ENCODE results near the gene IGFBP4.

The IGFBP4 gene

GRCh38 chr17:40482722-40483121, 39.5 kb downstream of the IGFBP4 start:
- DNase-seq (ENCODE audit: extremely low read depth, low read depth) = no peak
- TF ChIP-seq, protein P1, sequence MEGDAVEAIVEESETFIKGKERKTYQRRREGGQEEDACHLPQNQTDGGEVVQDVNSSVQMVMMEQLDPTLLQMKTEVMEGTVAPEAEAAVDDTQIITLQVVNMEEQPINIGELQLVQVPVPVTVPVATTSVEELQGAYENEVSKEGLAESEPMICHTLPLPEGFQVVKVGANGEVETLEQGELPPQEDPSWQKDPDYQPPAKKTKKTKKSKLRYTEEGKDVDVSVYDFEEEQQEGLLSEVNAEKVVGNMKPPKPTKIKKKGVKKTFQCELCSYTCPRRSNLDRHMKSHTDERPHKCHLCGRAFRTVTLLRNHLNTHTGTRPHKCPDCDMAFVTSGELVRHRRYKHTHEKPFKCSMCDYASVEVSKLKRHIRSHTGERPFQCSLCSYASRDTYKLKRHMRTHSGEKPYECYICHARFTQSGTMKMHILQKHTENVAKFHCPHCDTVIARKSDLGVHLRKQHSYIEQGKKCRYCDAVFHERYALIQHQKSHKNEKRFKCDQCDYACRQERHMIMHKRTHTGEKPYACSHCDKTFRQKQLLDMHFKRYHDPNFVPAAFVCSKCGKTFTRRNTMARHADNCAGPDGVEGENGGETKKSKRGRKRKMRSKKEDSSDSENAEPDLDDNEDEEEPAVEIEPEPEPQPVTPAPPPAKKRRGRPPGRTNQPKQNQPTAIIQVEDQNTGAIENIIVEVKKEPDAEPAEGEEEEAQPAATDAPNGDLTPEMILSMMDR (IDR thresholded peaks at IDR 0.05; ENCODE audit: low read depth, low read length) = no peak

- no peak for DNase-seq (ENCODE audit: extremely low read depth, low read depth)
- TF ChIP-seq, protein P1 (IDR thresholded peaks at IDR 0.05; ENCODE audit: low read depth, low read length) = no peak
Measured at GRCh38 chr17:40483679-40484078, 40.4 kb downstream of the IGFBP4 start.

DNA sequence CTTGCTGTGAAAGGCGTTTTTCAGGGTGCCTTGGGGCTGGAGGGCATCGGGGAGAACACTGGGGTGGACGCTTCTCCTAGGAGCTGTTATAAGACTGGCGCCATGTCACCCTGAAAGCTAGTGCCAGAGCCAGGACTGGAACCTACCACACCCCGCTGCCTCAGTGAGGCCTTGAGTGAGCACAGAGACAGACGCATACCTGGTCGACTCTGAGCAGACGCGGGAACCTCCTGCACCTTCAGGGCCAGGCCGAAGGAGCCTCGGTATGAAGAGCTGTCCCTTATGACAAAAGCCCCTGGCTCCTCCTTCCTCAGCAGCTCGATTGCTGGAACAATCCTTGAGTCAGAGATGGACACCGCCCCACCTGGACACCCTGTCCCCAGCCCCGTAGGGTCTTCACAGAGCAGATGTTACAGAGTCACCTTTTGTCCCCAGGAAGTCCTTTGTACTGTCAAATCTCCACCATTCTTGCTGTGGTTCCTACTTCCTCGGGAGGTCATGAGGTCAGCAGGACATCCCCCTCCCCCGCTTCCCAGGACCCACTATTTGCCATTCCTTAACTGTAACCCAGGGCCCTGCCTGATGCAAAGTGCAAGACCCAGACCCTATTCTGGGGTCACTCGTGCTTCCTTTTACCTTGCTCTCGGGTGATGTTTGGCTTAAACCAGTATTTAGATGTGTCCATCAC, 41.2 kb downstream of the IGFBP4 start:
- TF ChIP-seq, protein P1 (IDR thresholded peaks at IDR 0.05; ENCODE audit: low read depth, low read length) = no peak
- no peak for DNase-seq (ENCODE audit: extremely low read depth, low read depth)

GRCh38 chr17:40484973-40485530, 41.8 kb downstream of the IGFBP4 start:
- DNase-seq (ENCODE audit: extremely low read depth, low read depth) = no peak
- TF ChIP-seq, protein P1 (IDR thresholded peaks at IDR 0.05; ENCODE audit: low read depth, low read length) = no peak

DNA sequence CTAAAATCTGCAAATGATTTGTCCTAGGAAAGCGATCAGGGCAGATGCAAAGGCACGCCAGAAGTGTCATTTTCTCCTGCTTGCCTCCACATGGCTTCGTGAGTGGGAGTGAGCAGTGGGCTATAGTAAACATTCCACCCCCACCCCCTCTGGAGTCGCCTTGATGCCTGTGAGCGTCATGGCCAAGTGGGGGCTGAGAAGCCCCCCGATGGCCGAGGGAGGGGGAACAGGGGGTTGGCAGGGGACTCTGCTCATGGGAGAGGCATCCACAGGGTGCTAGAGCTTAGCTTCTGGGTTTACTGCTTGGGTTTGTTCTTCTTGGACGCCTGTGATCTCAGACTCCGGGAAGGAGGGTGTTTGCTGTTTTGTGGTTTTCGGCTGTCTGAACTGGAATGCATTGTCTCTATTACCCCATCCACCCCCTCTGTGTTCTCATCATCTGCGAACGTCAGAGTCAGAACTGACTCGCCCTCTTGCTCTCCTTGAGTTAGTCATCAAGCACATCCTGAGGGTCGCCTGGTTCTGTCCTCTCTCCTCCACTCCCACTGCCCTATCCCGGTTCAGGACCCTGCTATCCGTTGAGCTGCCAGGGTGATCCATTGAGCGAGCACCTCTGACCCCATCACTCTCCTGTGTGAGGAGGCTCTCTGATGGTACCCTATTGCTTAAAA, 42.7 kb downstream of the IGFBP4 start:
- TF ChIP-seq, protein P1 (IDR thresholded peaks at IDR 0.05; ENCODE audit: low read depth, low read length) = no peak
- peak; percentile 94 for DNase-seq (ENCODE audit: extremely low read depth, low read depth)

DNA sequence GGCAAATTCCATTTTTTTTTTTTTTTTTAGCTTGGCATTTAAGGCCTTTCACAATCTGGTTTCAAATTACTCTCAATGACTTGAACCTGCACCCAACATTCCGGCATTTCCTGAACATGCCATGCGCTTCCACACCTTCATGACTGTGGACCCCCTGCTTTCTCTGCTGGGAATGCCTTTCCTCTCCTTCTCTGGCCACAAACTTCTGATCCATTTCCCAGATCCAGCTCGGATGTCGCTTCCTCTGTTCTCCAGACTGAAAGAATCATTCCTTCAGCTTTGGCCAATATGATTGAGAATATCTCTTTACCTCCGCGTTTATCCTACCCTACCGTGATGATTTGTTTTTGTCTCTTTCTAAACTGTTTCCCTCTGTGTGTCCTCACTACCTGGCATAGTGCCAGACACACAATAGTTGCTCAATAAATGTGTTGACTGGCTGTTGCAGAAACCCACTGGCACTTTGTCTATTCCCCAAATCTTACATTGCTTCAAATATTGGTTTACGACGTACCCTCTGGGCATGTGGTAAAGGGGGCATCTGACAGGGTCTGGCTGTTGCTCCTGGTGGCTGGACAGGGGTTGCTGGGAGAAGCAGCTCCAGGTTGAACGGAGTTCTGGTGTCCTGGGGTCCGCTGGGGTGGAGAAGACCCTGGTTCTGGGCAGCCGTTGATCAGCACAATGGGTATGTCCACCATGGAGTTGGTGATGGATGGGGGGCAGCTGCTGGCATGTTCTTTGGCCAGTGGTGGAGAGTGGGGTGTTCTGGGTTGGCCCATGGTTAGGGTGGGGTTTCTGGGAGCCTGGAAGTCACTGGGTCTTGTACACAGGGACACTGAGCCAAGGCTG, 43.5 kb downstream of the IGFBP4 start:
- TF ChIP-seq, protein P1 (IDR thresholded peaks at IDR 0.05; ENCODE audit: low read depth, low read length) = no peak
- no peak for DNase-seq (ENCODE audit: extremely low read depth, low read depth)
